Measurements from ENCODE around the gene TBX19.

Gene TBX19

GRCh38 chr1:168279253-168279652 lies 1.4 kb upstream of the TBX19 start:
- intact Hi-C loops (cut with DNase I) = no loop called here
- no peak for DNase-seq

- no peak for DNase-seq
- intact Hi-C loops (cut with DNase I) = no loop called here
Measured at GRCh38 chr1:168281603-168282325, 1.1 kb downstream of the TBX19 start.

GRCh38 chr1:168285521-168285790 lies 4.8 kb downstream of the TBX19 start:
- intact Hi-C loops (cut with DNase I) = no loop called here
- no peak for DNase-seq

GRCh38 chr1:168285971-168286927 lies 5.6 kb downstream of the TBX19 start:
- no peak for DNase-seq
- intact Hi-C loops (cut with DNase I) = no loop called here

- no peak for DNase-seq
- intact Hi-C loops (cut with DNase I) = no loop called here
Measured at GRCh38 chr1:168287237-168287664, 6.6 kb downstream of the TBX19 start.

- DNase-seq = no peak
- intact Hi-C loops (cut with DNase I) = no loop called here
Measured at GRCh38 chr1:168288311-168289052, 7.8 kb downstream of the TBX19 start.

- intact Hi-C loops (cut with DNase I) = no loop called here
- no peak for DNase-seq
Measured at GRCh38 chr1:168291222-168291837, 10.7 kb downstream of the TBX19 start.

- no peak for DNase-seq
- intact Hi-C loops (cut with DNase I) = no loop called here
Measured at GRCh38 chr1:168293356-168293755, 12.7 kb downstream of the TBX19 start.

- intact Hi-C loops (cut with DNase I) = no loop called here
- peak in 1 of 10 donors; percentile 45 for DNase-seq
Measured at GRCh38 chr1:168295411-168296114, 14.9 kb downstream of the TBX19 start.

GRCh38 chr1:168297019-168297730 lies 16.5 kb downstream of the TBX19 start:
- intact Hi-C loops (cut with DNase I) = no loop called here
- DNase-seq = no peak

- DNase-seq = no peak
- intact Hi-C loops (cut with DNase I) = no loop called here
Measured at GRCh38 chr1:168298446-168298845, 17.8 kb downstream of the TBX19 start.

GRCh38 chr1:168300626-168301025 lies 19.9 kb downstream of the TBX19 start:
- intact Hi-C loops (cut with DNase I) = no loop called here
- DNase-seq = no peak

- no peak for DNase-seq
- intact Hi-C loops (cut with DNase I) = no loop called here
Measured at GRCh38 chr1:168301664-168302320, 21.1 kb downstream of the TBX19 start.

- intact Hi-C loops (cut with DNase I) = no loop called here
- DNase-seq = no peak
Measured at GRCh38 chr1:168303716-168304540, 23.3 kb downstream of the TBX19 start.

GRCh38 chr1:168304865-168305264 lies 24.2 kb downstream of the TBX19 start:
- DNase-seq = no peak
- intact Hi-C loops (cut with DNase I) = no loop called here

- DNase-seq = peak in 1 of 10 donors; percentile 80
- intact Hi-C loops (cut with DNase I) = no loop called here
Measured at GRCh38 chr1:168312718-168313604, 32.3 kb downstream of the TBX19 start.

- intact Hi-C loops (cut with DNase I) = no loop called here
- no peak for DNase-seq
Measured at GRCh38 chr1:168316142-168316541, 35.5 kb downstream of the TBX19 start.

Data from posterior cingulate gyrus (tissue), 11 donors.